Measurements from ENCODE around the gene CGRRF1.

The CGRRF1 gene

DNA sequence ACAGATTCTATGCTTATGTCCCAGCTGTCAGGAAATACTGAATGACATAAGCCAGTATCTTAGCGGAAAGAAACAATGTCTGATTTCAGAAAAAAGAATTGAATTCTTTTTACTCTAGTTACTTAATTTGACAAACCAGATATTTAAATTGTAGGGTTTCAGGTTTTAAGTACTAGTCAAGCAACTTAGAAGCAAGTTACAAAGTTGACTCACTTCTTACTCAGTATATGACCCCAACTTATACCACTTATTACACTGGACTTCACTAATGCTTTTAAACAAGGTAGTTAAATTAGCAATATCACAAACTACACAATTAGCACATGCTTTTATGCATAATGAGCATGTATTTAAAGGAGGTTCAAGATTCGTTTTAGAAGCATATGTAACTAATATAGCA is 28.0 kb upstream of the CGRRF1 start:
- Histone ChIP-seq H3K4me1 (ENCODE audit: control extremely low read depth in 1 of 4, control insufficient read depth in 4 of 4, insufficient read depth in 4 of 4, low read length in 3 of 4) (peaks cover 0 to 22% (median 10%) of the 10 kb centered on the region in 4 experiments), H3K9me3 (ENCODE audit: control extremely low read depth in 1 of 5, control insufficient read depth in 4 of 5, insufficient read depth in 2 of 5, low read depth in 1 of 5, low read length in 4 of 5) (no peaks in the 10 kb centered on the region), H3K4me3 (ENCODE audit: control insufficient read depth in 1 of 7, extremely low read depth in 1 of 7, insufficient read depth in 4 of 7, low read depth in 2 of 7, low read length in 6 of 7) (no peak overlapping the region), H3K27ac (ENCODE audit: insufficient read depth in 1 of 2, low read depth in 1 of 2, low read length in 2 of 2, poor library complexity in 1 of 2, severe bottlenecking in 2 of 2) (no peak overlapping the region), H3K27me3 (replicated peaks in 2 of 5; ENCODE audit: control insufficient read depth in 4 of 5, insufficient read depth in 5 of 5, low read length in 4 of 5) (no peaks in the 10 kb centered on the region), H3K36me3 (ENCODE audit: control insufficient read depth in 4 of 4, insufficient read depth in 4 of 4, low read length in 3 of 4) (peaks cover 10 to 42% (median 22%) of the 10 kb centered on the region in 4 experiments)
- ChIA-PET CTCF (interaction anchor here (1.3 kb wide), 1 partner anchor 9 kb away, joined by 3 read pairs; no protein-coding TSS in a partner anchor), POLR2A (no interaction called here)
- no CpG with 5 or more reads among the region's 2 CpGs for WGBS (ENCODE audit: insufficient coverage)
- no peak for DNase-seq

DNA sequence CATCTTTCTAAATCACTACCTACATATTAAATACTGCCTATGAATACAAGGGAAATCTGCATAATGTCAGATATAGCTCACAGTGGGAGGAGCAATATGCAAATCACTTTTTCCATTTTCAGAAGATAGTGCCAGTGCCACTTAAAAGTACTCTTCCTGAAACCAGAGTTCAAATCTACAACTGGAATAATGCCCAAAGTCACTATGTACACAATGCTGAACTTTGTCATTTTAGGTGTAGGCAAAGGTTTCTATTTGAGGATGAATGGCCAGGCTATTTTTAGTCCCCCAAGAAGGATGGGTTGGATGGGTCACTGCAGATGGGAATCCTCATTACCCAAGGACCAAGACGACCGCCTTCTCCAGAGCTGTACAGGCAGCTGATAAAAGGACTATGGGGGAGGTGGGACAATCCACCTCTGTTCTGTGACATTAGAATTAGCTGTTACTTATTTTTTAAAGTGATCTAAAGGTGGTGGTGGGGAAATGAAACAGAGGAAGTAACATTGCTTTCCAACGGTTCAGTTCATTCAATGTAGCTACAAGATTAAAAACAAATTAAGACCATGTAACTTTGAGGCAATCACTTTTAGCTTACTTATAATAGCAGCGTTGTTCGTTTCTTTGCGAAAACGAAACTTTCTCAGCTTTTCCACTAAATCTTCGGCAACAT is 26.5 kb upstream of the CGRRF1 start:
- peaks cover 8 to 39% (median 21%) of the 10 kb centered on the region in 4 experiments for H3K36me3 ChIP-seq (ENCODE audit: control insufficient read depth in 4 of 4, insufficient read depth in 4 of 4, low read length in 3 of 4)
- CTCF ChIA-PET: interaction anchor here (0.8 to 1.0 kb wide), 3 partner anchors 10 to 127 kb away, joined by 3 to 7 read pairs (median 3); no protein-coding TSS in a partner anchor

DNA sequence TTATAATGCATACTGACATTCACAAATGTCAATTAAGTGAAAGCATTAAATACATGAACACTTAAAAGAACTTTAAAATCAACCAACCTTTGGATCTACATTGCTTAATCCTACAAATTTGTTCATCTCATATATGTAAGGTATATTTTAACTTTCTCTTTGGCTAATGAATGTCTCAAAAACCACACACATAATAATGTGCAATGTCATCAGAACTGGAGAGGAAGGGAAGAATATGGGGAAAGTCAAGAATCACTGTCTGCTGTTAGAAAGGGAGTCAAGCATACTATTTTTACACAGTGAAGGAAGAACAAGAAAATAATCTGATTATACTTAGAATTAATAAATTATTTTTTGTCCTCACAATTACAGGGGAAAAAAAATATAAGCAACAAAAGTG is 25.9 kb upstream of the CGRRF1 start:
- Histone ChIP-seq H3K4me3 (ENCODE audit: control insufficient read depth in 1 of 7, extremely low read depth in 1 of 7, insufficient read depth in 4 of 7, low read depth in 2 of 7, low read length in 6 of 7) (no peak overlapping the region), H3K4me1 (ENCODE audit: control extremely low read depth in 1 of 4, control insufficient read depth in 4 of 4, insufficient read depth in 4 of 4, low read length in 3 of 4) (peaks cover 7 to 32% (median 20%) of the 10 kb centered on the region in 4 experiments), H3K36me3 (ENCODE audit: control insufficient read depth in 4 of 4, insufficient read depth in 4 of 4, low read length in 3 of 4) (peaks cover 1 to 33% (median 16%) of the 10 kb centered on the region in 4 experiments), H3K27ac (ENCODE audit: insufficient read depth in 1 of 2, low read depth in 1 of 2, low read length in 2 of 2, poor library complexity in 1 of 2, severe bottlenecking in 2 of 2) (peak overlapping the region in 1 of 2 experiments; percentile 29), H3K27me3 (replicated peaks in 2 of 5; ENCODE audit: control insufficient read depth in 4 of 5, insufficient read depth in 5 of 5, low read length in 4 of 5) (no peaks in the 10 kb centered on the region), H3K9me3 (ENCODE audit: control extremely low read depth in 1 of 5, control insufficient read depth in 4 of 5, insufficient read depth in 2 of 5, low read depth in 1 of 5, low read length in 4 of 5) (no peaks in the 10 kb centered on the region)
- ChIA-PET POLR2A (no interaction called here), CTCF (interaction anchor here (0.8 to 0.9 kb wide), 2 partner anchors 20 to 128 kb away, joined by 3 read pairs; no protein-coding TSS in a partner anchor)
- DNase-seq: peak in 2 of 3 donors; percentile 13 to 33

More for the DNA sequence above, 26.5 kb upstream of the CGRRF1 start:
- no peaks in the 10 kb centered on the region for H3K27me3 ChIP-seq (replicated peaks in 2 of 5; ENCODE audit: control insufficient read depth in 4 of 5, insufficient read depth in 5 of 5, low read length in 4 of 5)
- 100% methylated on average over 1 of the region's 8 CpGs for WGBS (ENCODE audit: insufficient coverage)
- no peak overlapping the region for H3K4me3 ChIP-seq (ENCODE audit: control insufficient read depth in 1 of 7, extremely low read depth in 1 of 7, insufficient read depth in 4 of 7, low read depth in 2 of 7, low read length in 6 of 7)
- no peaks in the 10 kb centered on the region for H3K9me3 ChIP-seq (ENCODE audit: control extremely low read depth in 1 of 5, control insufficient read depth in 4 of 5, insufficient read depth in 2 of 5, low read depth in 1 of 5, low read length in 4 of 5)
- no peak for DNase-seq
- H3K4me1 ChIP-seq (ENCODE audit: control extremely low read depth in 1 of 4, control insufficient read depth in 4 of 4, insufficient read depth in 4 of 4, low read length in 3 of 4): peaks cover 7 to 32% (median 18%) of the 10 kb centered on the region in 4 experiments
- H3K27ac ChIP-seq (ENCODE audit: insufficient read depth in 1 of 2, low read depth in 1 of 2, low read length in 2 of 2, poor library complexity in 1 of 2, severe bottlenecking in 2 of 2): no peak overlapping the region
- POLR2A ChIA-PET: no interaction called here

DNA sequence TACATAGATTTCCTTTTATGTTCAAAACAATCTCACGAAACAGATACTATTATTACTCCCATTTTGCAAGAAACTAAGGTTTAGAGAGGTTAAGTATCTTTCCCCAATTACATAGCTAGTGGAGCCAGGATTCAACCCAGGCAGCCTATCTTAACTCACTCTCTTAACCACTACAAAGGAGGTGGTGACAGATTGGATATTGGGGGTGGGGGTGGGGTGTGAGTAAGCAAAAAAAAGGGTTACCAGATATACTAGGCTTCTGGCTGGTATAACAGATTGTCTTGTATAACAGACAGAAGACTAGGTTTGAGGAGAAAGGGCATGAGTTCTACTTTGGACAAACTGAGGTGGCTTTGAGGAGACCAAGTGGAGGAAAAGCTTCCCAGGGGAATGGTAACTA is 23.0 kb upstream of the CGRRF1 start:
- H3K4me1 ChIP-seq (ENCODE audit: control extremely low read depth in 1 of 4, control insufficient read depth in 4 of 4, insufficient read depth in 4 of 4, low read length in 3 of 4): peaks cover 16 to 53% (median 37%) of the 10 kb centered on the region in 4 experiments
- CTCF ChIA-PET: interaction anchor here (2.4 kb wide), 1 partner anchor 18 kb away, joined by 7 read pairs; no protein-coding TSS in a partner anchor
- POLR2A ChIA-PET: no interaction called here
- H3K9me3 ChIP-seq (ENCODE audit: control extremely low read depth in 1 of 5, control insufficient read depth in 4 of 5, insufficient read depth in 2 of 5, low read depth in 1 of 5, low read length in 4 of 5): no peaks in the 10 kb centered on the region
- H3K4me3 ChIP-seq (ENCODE audit: control insufficient read depth in 1 of 7, extremely low read depth in 1 of 7, insufficient read depth in 4 of 7, low read depth in 2 of 7, low read length in 6 of 7): peak overlapping the region in 1 of 7 experiments; percentile 6
- H3K27me3 ChIP-seq (replicated peaks in 2 of 5; ENCODE audit: control insufficient read depth in 4 of 5, insufficient read depth in 5 of 5, low read length in 4 of 5): no peaks in the 10 kb centered on the region
- no peak overlapping the region for H3K27ac ChIP-seq (ENCODE audit: insufficient read depth in 1 of 2, low read depth in 1 of 2, low read length in 2 of 2, poor library complexity in 1 of 2, severe bottlenecking in 2 of 2)
- DNase-seq: peak in 2 of 3 donors; percentile 72 to 79
- peaks cover 0 to 16% (median 10%) of the 10 kb centered on the region in 4 experiments for H3K36me3 ChIP-seq (ENCODE audit: control insufficient read depth in 4 of 4, insufficient read depth in 4 of 4, low read length in 3 of 4)
- WGBS (ENCODE audit: insufficient coverage): no CpG with 5 or more reads among the region's 1 CpG

DNA sequence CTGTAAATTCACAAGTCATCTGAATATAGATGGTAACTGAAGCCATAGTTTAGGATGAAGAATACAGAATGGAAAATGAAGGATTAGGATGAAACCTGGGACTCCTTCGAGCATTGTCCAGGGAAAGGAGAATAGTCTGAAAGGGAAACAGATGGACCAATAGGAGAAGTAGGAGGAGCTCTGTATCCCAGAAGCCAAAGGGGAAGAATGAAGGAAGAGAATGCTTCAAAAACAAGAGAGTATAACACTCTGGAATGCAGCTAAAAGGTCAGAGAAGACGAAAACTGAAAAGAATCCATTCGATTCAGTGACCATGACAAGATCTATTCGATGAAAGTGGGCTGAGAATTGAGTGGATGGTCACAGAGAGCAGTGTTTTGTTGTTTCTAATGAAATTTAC is 21.9 kb upstream of the CGRRF1 start:
- H3K4me1 ChIP-seq (ENCODE audit: control extremely low read depth in 1 of 4, control insufficient read depth in 4 of 4, insufficient read depth in 4 of 4, low read length in 3 of 4): peaks cover 16 to 53% (median 37%) of the 10 kb centered on the region in 4 experiments
- DNase-seq: no peak
- POLR2A ChIA-PET: interaction anchor here (2.3 kb wide), 1 partner anchor 14 kb away, joined by 5 read pairs; no protein-coding TSS in a partner anchor
- 90% methylated on average over 3 of the region's 4 CpGs for WGBS (ENCODE audit: insufficient coverage)
- CTCF ChIA-PET: interaction anchor here (0.9 to 2.4 kb wide), 9 partner anchors 8 to 286 kb away, joined by 3 to 7 read pairs (median 4); partner anchors contain the start of gene CGRRF1
- H3K9me3 ChIP-seq (ENCODE audit: control extremely low read depth in 1 of 5, control insufficient read depth in 4 of 5, insufficient read depth in 2 of 5, low read depth in 1 of 5, low read length in 4 of 5): no peaks in the 10 kb centered on the region
- H3K4me3 ChIP-seq (ENCODE audit: control insufficient read depth in 1 of 7, extremely low read depth in 1 of 7, insufficient read depth in 4 of 7, low read depth in 2 of 7, low read length in 6 of 7): peak overlapping the region in 6 of 7 experiments; percentile 76 to 96 (median 88)
- no peaks in the 10 kb centered on the region for H3K27me3 ChIP-seq (replicated peaks in 2 of 5; ENCODE audit: control insufficient read depth in 4 of 5, insufficient read depth in 5 of 5, low read length in 4 of 5)
- H3K36me3 ChIP-seq (ENCODE audit: control insufficient read depth in 4 of 4, insufficient read depth in 4 of 4, low read length in 3 of 4): peaks cover 0 to 6% (median 5%) of the 10 kb centered on the region in 4 experiments
- peak overlapping the region; percentile 74 to 89 for H3K27ac ChIP-seq (ENCODE audit: insufficient read depth in 1 of 2, low read depth in 1 of 2, low read length in 2 of 2, poor library complexity in 1 of 2, severe bottlenecking in 2 of 2)

DNA sequence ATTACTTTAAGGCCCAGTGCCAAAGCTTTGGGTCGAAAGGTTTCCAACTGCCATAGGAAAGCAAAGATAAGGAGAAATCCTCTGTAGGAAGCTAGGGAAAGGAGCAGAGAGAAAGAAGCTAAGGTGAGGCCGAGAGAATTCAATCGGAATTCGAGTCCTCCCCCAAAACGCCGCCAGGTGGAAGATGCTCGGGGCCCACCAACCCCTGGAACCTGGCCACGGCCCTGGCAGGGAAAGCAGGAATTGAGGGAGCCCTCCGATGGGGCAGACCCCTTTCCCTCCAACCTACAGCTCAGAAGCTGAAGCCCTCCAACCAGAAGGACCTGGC is 21.4 kb upstream of the CGRRF1 start:
- Histone ChIP-seq H3K27me3 (replicated peaks in 2 of 5; ENCODE audit: control insufficient read depth in 4 of 5, insufficient read depth in 5 of 5, low read length in 4 of 5) (no peaks in the 10 kb centered on the region), H3K4me3 (ENCODE audit: control insufficient read depth in 1 of 7, extremely low read depth in 1 of 7, insufficient read depth in 4 of 7, low read depth in 2 of 7, low read length in 6 of 7) (peak overlapping the region; percentile 56 to 96 (median 88)), H3K9me3 (ENCODE audit: control extremely low read depth in 1 of 5, control insufficient read depth in 4 of 5, insufficient read depth in 2 of 5, low read depth in 1 of 5, low read length in 4 of 5) (no peaks in the 10 kb centered on the region), H3K36me3 (ENCODE audit: control insufficient read depth in 4 of 4, insufficient read depth in 4 of 4, low read length in 3 of 4) (peaks cover 0 to 1% (median under 1%) of the 10 kb centered on the region in 4 experiments), H3K27ac (ENCODE audit: insufficient read depth in 1 of 2, low read depth in 1 of 2, low read length in 2 of 2, poor library complexity in 1 of 2, severe bottlenecking in 2 of 2) (peak overlapping the region; percentile 74 to 89), H3K4me1 (ENCODE audit: control extremely low read depth in 1 of 4, control insufficient read depth in 4 of 4, insufficient read depth in 4 of 4, low read length in 3 of 4) (peaks cover 16 to 51% (median 36%) of the 10 kb centered on the region in 4 experiments)
- POLR2A ChIA-PET: interaction anchor here (0.6 to 2.3 kb wide), 2 partner anchors 14 to 46 kb away, joined by 5 read pairs; no protein-coding TSS in a partner anchor
- 0% methylated on average over 9 of the region's 9 CpGs for WGBS (ENCODE audit: insufficient coverage)
- CTCF ChIA-PET: interaction anchor here (0.6 to 2.4 kb wide), 10 partner anchors 9 to 1790 kb away, joined by 3 to 7 read pairs (median 4); partner anchors contain the start of gene CGRRF1
- DNase-seq: peak in 1 of 3 donors; percentile 52
